ENCODE measurements around the gene SEMA4B.

SEMA4B gene

GRCh38 chr15:90264671-90265070, 63.5 kb downstream of the SEMA4B start:
- Histone ChIP-seq H3K4me2 (ENCODE audit: low read length) (peak overlapping the region; percentile 95), H3K36me3 (ENCODE audit: control insufficient read depth, low read length) (peaks cover 25% of the 10 kb centered on the region), H3K4me1 (ENCODE audit: control insufficient read depth, low read length) (peaks cover 40% of the 10 kb centered on the region), H3K9me2 (replicated peaks; ENCODE audit: control insufficient read depth, low read length) (no peaks in the 10 kb centered on the region), H3K27me3 (ENCODE audit: control insufficient read depth, low read length) (no peaks in the 10 kb centered on the region), H4K20me1 (ENCODE audit: control insufficient read depth, insufficient read depth, low read depth, low read length) (0 out of 2 replicates have a peak, but pooled peaks cover 4% of the 10 kb centered on the region), H3K4me3 (ENCODE audit: low read length) (peak overlapping the region; percentile 89), H3K27ac (ENCODE audit: low read depth, low read length) (peak overlapping the region; percentile 80), H3K9me3 (ENCODE audit: control insufficient read depth, insufficient read depth, low read length) (no peaks in the 10 kb centered on the region), H3F3A (ENCODE audit: control insufficient read depth, insufficient read depth) (peaks cover 8% of the 10 kb centered on the region; the same call in 1 of the 2 replicates), H3K79me2 (ENCODE audit: control insufficient read depth, low read length) (peaks cover 49% of the 10 kb centered on the region)
- TF ChIP-seq EZH2phosphoT487 (IDR thresholded peaks at IDR 0.05; ENCODE audit: borderline replicate concordance, low read length) (no peak), CTCF (IDR thresholded peaks at IDR 0.05; ENCODE audit: low read depth, low read length, poor library complexity, severe bottlenecking) (no peak)

GRCh38 chr15:90265271-90266060, 64.3 kb downstream of the SEMA4B start, which contains the start of gene NGRN:
Gene NGRN (plus strand): TSS chr15:90265672. CDS start chr15:90265713, 41 bp downstream.
- Histone ChIP-seq H3K9me2 (replicated peaks; ENCODE audit: control insufficient read depth, low read length) (no peaks in the 10 kb centered on the region), H3F3A (ENCODE audit: control insufficient read depth, insufficient read depth) (peaks cover 8% of the 10 kb centered on the region; the same call in 1 of the 2 replicates), H3K4me1 (ENCODE audit: control insufficient read depth, low read length) (peaks cover 40% of the 10 kb centered on the region), H3K79me2 (ENCODE audit: control insufficient read depth, low read length) (peaks cover 57% of the 10 kb centered on the region), H3K36me3 (ENCODE audit: control insufficient read depth, low read length) (peaks cover 33% of the 10 kb centered on the region), H3K27me3 (ENCODE audit: control insufficient read depth, low read length) (no peaks in the 10 kb centered on the region), H3K9me3 (ENCODE audit: control insufficient read depth, insufficient read depth, low read length) (no peaks in the 10 kb centered on the region), H3K4me3 (ENCODE audit: low read length) (peak within 1 kb of the TSS; percentile 89), H3K27ac (ENCODE audit: low read depth, low read length) (peak within 1 kb of the TSS; percentile 80), H4K20me1 (ENCODE audit: control insufficient read depth, insufficient read depth, low read depth, low read length) (0 out of 2 replicates have a peak, but pooled peaks cover 4% of the 10 kb centered on the region), H3K4me2 (ENCODE audit: low read length) (peak within 1 kb of the TSS; percentile 95)
- TF ChIP-seq CTCF (IDR thresholded peaks at IDR 0.05; ENCODE audit: low read depth, low read length, poor library complexity, severe bottlenecking) (no peak), EZH2phosphoT487 (IDR thresholded peaks at IDR 0.05; ENCODE audit: borderline replicate concordance, low read length) (no peak)

- Histone ChIP-seq H3K4me3 (ENCODE audit: low read length) (peak overlapping the region; percentile 89), H4K20me1 (ENCODE audit: control insufficient read depth, insufficient read depth, low read depth, low read length) (peaks cover 4% of the 10 kb centered on the region; the same call in 1 of the 2 replicates), H3K36me3 (ENCODE audit: control insufficient read depth, low read length) (peaks cover 39% of the 10 kb centered on the region), H3K4me2 (ENCODE audit: low read length) (peak overlapping the region; percentile 95), H3K9me2 (replicated peaks; ENCODE audit: control insufficient read depth, low read length) (no peaks in the 10 kb centered on the region), H3F3A (ENCODE audit: control insufficient read depth, insufficient read depth) (peaks cover 8% of the 10 kb centered on the region; the same call in 1 of the 2 replicates), H3K9me3 (ENCODE audit: control insufficient read depth, insufficient read depth, low read length) (no peaks in the 10 kb centered on the region), H3K4me1 (ENCODE audit: control insufficient read depth, low read length) (peaks cover 40% of the 10 kb centered on the region), H3K27me3 (ENCODE audit: control insufficient read depth, low read length) (no peaks in the 10 kb centered on the region), H3K27ac (ENCODE audit: low read depth, low read length) (peak overlapping the region; percentile 80), H3K79me2 (ENCODE audit: control insufficient read depth, low read length) (peaks cover 63% of the 10 kb centered on the region)
- TF ChIP-seq CTCF (IDR thresholded peaks at IDR 0.05; ENCODE audit: low read depth, low read length, poor library complexity, severe bottlenecking) = no peak
- TF ChIP-seq EZH2phosphoT487 (IDR thresholded peaks at IDR 0.05; ENCODE audit: borderline replicate concordance, low read length) = no peak
Observed at GRCh38 chr15:90266061-90266431, 64.9 kb downstream of the SEMA4B start.
